Large intestine (tissue), 12 donors: ENCODE measurements around the gene UEVLD. TPM values are rescaled to one million over a fixed set of nuclear protein-coding genes. Genes with fewer than 3 reads are reported as not detected.

Experiments
- DNase-seq, 2 donors: peaks; one replicate each; pipeline versions ENCODE4 v3.0.0 to v3.0.0-alpha.2; 2013
- H3K27ac ChIP-seq: one replicate; pipeline ENCODE4 v1.5.1; 2013; ENCODE audit warnings: low read length
- H3K27me3 ChIP-seq: 2 replicates; pipeline ENCODE4 v1.6.1; 2013; ENCODE audit warnings: low read length; ENCODE audit not compliant: control insufficient read depth, insufficient read depth
- H3K36me3 ChIP-seq: 2 replicates; pipeline ENCODE4 v1.6.1; 2013; ENCODE audit warnings: low read length; ENCODE audit not compliant: control insufficient read depth, insufficient read depth
- H3K4me1 ChIP-seq: one replicate; pipeline ENCODE4 v1.6.1; 2013; ENCODE audit warnings: low read length; ENCODE audit not compliant: control insufficient read depth, insufficient read depth
- H3K4me3 ChIP-seq: one replicate; pipeline ENCODE4 v1.5.1; 2013; ENCODE audit warnings: low read length
- H3K9me3 ChIP-seq: one replicate; pipeline ENCODE4 v1.6.1; 2013; ENCODE audit warnings: mild to moderate bottlenecking, low read depth, low read length, moderate library complexity; ENCODE audit not compliant: control insufficient read depth
- WGBS: methylation state at CpG from one replicate; pipeline ENCODE4 v1.1.5; 2013; ENCODE audit warnings: low lambda C conversion rate; ENCODE audit not compliant: insufficient coverage; 5-methylcytosine and 5-hydroxymethylcytosine counted together
- long read RNA-seq, 11 donors: transcript quantifications; one replicate each; lab custom pipeline, GENCODE V29; 2026
- polyA plus RNA-seq: library from polyadenylated mRNA; unstranded; fragments of 120-200 nt; gene quantifications from one replicate; pipeline ENCODE4 v1.2.1, GENCODE V29; 2013

Gene UEVLD
- 19.5 TPM for polyA plus RNA-seq
- long read RNA-seq, donor 1, full-length matches to known transcripts: 6 of 6 reads
- long read RNA-seq, donor 1, partial matches to known transcripts: 0 of 6 reads
- long read RNA-seq, donor 1, other reads (novel, unspliced or antisense): 0 of 6 reads
- long read RNA-seq, donor 2, full-length matches to known transcripts: 3 of 3 reads
- long read RNA-seq, donor 2, partial matches to known transcripts: 0 of 3 reads
- long read RNA-seq, donor 2, other reads (novel, unspliced or antisense): 0 of 3 reads
- long read RNA-seq, donor 3: 0 reads
- long read RNA-seq, donor 4: 0 reads
- long read RNA-seq, donor 5, full-length matches to known transcripts: 1 of 1 reads
- long read RNA-seq, donor 5, partial matches to known transcripts: 0 of 1 reads
- long read RNA-seq, donor 5, other reads (novel, unspliced or antisense): 0 of 1 reads
- long read RNA-seq, donor 6, full-length matches to known transcripts: 5 of 5 reads
- long read RNA-seq, donor 6, partial matches to known transcripts: 0 of 5 reads
- long read RNA-seq, donor 6, other reads (novel, unspliced or antisense): 0 of 5 reads
- long read RNA-seq, donor 7, full-length matches to known transcripts: 1 of 1 reads
- long read RNA-seq, donor 7, partial matches to known transcripts: 0 of 1 reads
- long read RNA-seq, donor 7, other reads (novel, unspliced or antisense): 0 of 1 reads
- long read RNA-seq, donor 8, full-length matches to known transcripts: 5 of 5 reads
- long read RNA-seq, donor 8, partial matches to known transcripts: 0 of 5 reads
- long read RNA-seq, donor 8, other reads (novel, unspliced or antisense): 0 of 5 reads
- long read RNA-seq, donor 9, full-length matches to known transcripts: 3 of 3 reads
- long read RNA-seq, donor 9, partial matches to known transcripts: 0 of 3 reads
- long read RNA-seq, donor 9, other reads (novel, unspliced or antisense): 0 of 3 reads
- long read RNA-seq, donor 10, full-length matches to known transcripts: 6 of 6 reads
- long read RNA-seq, donor 10, partial matches to known transcripts: 0 of 6 reads
- long read RNA-seq, donor 10, other reads (novel, unspliced or antisense): 0 of 6 reads
- long read RNA-seq, donor 11, full-length matches to known transcripts: 8 of 8 reads
- long read RNA-seq, donor 11, partial matches to known transcripts: 0 of 8 reads
- long read RNA-seq, donor 11, other reads (novel, unspliced or antisense): 0 of 8 reads

DNA sequence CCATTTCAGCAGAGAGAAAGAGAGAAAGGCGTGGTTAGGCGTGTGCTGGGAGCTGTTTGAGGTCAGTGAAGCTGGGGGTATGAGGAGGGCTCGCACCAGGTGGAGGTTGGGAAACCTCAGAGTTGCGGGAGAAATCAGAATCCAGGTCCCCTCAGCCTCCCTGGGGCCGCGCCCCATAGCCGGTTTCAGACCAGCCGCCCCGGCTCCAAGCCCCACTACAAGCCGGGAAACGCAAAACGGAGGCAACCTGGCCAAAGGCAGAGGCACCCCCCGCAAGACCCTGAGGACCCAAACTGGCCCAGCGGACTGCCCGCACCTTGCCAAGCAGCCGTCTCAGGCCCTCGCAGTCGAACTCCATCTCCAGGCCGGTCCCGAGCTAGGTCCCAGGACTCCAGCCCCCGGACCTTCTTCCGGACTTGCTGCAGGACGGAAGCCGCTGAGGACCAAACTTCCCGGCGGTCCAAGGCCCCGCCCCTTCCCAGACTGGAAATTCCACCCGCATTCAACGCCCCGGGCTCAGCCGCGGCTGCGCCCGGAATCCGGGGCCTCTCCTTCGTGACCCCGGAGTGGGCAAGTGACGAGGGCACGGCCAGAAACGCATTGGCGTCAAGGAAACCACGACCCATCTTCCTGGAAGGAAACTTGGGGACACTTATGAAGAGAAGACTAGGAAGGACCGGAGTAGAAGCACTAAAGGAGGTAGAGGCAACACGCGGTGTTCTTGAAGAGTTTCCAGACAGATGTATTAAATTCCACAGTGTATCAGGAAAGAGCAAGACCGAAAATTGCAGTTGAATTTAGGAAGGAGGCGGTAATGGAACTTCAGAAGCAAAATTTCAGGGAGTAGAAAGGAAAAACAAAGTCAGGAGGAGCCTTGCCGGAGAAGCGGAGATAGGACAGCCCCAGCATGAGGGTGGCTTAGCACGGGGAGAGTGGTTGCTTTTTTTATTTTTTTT lies at the start of gene UEVLD:
UEVLD (minus strand) TSS at position 438 of the 956 bp plus-strand sequence; CDS start at position 358, 80 bp downstream.
- peaks cover 9% of the 10 kb centered on the region for H3K4me1 ChIP-seq
- H3K36me3 ChIP-seq: no peaks in the 10 kb centered on the region
- 0% methylated on average over 5 of the region's 50 CpGs for WGBS
- H3K9me3 ChIP-seq: no peaks in the 10 kb centered on the region
- DNase-seq: peak; percentile 85 to 93
- peak within 1 kb of the TSS; percentile 80 for H3K4me3 ChIP-seq
- H3K27ac ChIP-seq: peak within 1 kb of the TSS; percentile 48
- no peaks in the 10 kb centered on the region for H3K27me3 ChIP-seq

DNA sequence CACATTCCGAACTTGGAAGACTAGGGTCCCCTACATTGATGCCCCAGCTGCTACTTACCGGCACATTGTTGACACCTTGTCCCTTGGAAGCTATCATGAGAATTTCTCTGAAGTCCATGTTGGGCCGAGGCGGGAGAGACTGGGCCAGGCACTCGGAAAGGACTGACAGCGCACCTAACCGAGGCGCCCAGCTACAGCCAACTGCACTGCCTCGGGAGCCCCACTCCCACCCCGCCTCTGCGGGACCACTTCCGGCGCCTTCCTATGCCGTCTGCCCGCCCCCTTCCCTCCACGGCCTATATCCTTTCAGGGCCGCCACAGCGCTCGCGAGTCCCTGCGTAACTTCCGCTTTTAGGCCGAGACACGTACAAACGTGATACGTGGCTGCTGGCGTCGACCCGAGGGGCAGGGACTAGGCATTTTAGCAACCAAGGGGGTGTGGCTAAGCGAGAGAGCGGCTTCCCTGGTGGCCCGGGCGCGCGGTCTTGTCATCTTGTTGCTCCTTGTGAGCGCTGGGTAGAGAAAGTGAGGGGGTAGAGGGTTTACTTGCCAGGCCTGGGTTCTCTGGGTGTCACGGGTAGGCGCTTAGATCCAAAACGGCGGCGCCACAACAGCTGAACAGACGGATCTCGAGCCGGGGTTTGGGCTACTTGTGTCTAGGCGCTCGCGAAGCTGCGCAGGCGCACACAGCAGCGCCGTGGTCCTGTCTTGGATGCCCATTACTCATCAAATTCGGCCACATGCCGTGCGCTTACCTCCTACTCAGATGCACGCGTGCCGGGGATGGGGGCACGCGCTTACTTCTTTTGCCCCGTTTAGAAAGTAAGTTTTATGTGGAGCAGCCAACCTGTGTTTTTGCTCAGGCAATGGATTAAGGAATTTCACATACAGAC lies 45.9 kb upstream of the UEVLD start, which contains the start of gene SPTY2D1:
SPTY2D1 (minus strand) TSS at position 203 of the 893 bp plus-strand sequence; CDS start at position 118, 85 bp downstream.
- no peaks in the 10 kb centered on the region for H3K36me3 ChIP-seq
- H3K4me1 ChIP-seq: peaks cover 2% of the 10 kb centered on the region
- H3K4me3 ChIP-seq: peak within 1 kb of the TSS; percentile 83
- peaks cover 5% of the 10 kb centered on the region for H3K27me3 ChIP-seq
- DNase-seq: peak; percentile 99
- H3K9me3 ChIP-seq: no peaks in the 10 kb centered on the region
- no CpG with 5 or more reads among the region's 60 CpGs for WGBS
- peak within 1 kb of the TSS; percentile 96 for H3K27ac ChIP-seq

DNA sequence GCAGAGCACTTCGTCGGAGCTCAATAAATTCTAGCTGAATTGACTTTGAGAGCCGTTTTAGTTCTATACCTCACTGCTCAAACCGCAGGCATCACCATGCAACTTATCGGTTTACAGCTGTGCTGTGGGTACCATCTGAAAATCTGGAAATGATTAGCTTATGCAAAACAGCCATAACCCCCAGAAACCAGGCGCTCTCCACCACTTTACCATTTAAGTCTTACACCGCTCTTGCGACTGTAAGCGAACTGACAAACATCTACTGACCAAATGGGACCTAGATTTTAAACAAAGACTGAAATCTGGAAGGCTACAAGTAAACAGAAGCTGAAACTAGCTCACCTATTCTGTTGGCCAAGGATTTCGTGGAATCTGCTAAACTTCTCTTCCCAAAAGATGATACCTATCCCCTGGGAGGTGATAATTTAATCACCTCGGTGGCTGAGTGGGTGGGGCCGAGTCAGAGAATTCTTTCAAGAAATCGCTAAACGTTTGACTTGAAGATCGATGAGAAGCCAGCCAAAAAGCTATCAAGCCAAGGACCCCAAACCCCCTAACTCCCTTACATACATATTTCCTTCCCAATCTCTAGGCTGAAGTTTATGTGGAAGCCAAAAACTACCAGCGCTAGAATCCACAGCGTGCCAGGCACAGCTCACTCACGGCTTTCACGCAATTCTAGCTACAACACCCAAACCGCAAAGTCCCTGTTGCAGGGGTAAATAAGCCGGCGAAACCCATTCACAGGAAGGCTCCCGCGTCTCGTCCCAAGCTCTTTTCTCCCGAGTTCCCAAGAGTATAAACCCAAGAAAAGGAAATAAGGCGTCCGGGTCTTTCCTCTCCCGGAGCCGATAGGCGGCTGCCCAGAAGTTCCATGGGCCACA lies 45.0 kb upstream of the UEVLD start:
- H3K4me3 ChIP-seq: peak overlapping the region; percentile 83
- H3K27me3 ChIP-seq: peaks cover 2% of the 10 kb centered on the region
- peak in 1 of 2 donors; percentile 8 for DNase-seq
- peaks cover 1% of the 10 kb centered on the region for H3K36me3 ChIP-seq
- H3K4me1 ChIP-seq: peaks cover 2% of the 10 kb centered on the region
- H3K27ac ChIP-seq: peak overlapping the region; percentile 96
- no peaks in the 10 kb centered on the region for H3K9me3 ChIP-seq
- WGBS: no CpG with 5 or more reads among the region's 31 CpGs

DNA sequence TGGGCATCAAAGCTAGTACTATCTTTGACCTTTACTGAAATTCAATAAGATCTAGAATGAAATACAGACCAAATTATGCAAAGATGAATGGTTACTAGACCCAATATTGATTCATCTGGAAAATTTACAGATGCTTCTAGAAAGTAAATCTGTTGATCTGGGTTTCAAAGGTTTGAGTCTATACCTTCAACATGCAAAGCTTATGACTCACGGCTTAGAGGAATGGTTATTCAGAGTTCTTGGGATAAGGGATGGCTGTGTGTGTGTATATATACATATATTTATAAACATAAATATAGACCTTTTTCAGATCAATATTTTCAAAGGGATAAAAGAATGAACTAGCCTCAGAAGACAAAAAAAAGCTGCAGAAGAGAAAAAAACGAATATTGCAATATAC lies 44.3 kb upstream of the UEVLD start:
- Histone ChIP-seq H3K9me3 (no peaks in the 10 kb centered on the region), H3K27me3 (peaks cover 2% of the 10 kb centered on the region), H3K4me3 (peak overlapping the region; percentile 83), H3K27ac (no peak overlapping the region), H3K36me3 (peaks cover 2% of the 10 kb centered on the region), H3K4me1 (peaks cover 2% of the 10 kb centered on the region)
- 0% methylated on average over 1 of the region's 2 CpGs for WGBS
- no peak for DNase-seq

DNA sequence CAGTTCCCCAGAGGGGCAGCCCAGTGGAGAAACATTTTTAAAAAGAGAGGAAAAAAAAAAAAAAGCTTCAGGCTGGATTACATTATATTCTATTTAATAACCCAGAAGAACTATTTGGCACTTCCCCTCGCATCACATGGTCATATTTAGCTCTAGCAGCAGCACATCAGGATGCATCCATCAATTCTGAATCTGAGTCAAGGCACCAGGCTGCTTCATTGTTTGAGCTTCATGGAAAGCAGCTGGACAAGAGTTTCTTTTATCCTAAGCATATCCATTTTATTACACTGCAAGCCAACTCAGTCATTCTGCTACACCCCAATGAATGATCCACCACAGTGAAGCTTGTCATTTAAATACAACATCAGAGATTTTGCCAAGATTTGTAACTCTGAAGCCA lies 35.6 kb upstream of the UEVLD start:
- Histone ChIP-seq H3K36me3 (peaks cover 2% of the 10 kb centered on the region), H3K4me1 (no peaks in the 10 kb centered on the region), H3K27me3 (no peaks in the 10 kb centered on the region), H3K27ac (no peak overlapping the region), H3K4me3 (no peak overlapping the region), H3K9me3 (no peaks in the 10 kb centered on the region)
- WGBS: no CpG with 5 or more reads among the region's 1 CpG
- no peak for DNase-seq

DNA sequence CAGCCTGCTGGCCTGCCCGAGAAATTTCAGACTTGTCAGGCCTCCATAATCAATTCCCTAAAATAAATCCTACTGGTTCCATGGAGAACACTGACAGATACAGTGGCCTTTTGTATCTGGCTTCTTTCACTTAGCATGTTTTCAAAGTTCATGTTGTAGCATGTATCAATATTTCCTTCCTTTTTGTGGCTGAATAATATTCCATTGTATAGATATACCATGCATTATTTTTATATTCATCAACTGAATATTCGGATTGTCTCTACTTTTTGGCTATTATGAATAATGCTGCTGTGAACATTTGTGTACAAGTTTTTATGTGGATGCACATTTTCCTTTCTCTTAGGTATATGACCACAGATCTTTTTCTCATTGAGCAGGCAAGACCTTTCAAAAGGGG lies 35.2 kb upstream of the UEVLD start:
- Histone ChIP-seq H3K27me3 (no peaks in the 10 kb centered on the region), H3K4me1 (no peaks in the 10 kb centered on the region), H3K36me3 (peaks cover 2% of the 10 kb centered on the region), H3K27ac (no peak overlapping the region), H3K4me3 (no peak overlapping the region), H3K9me3 (no peaks in the 10 kb centered on the region)
- no peak for DNase-seq
- WGBS: 100% methylated on average over 1 of the region's 2 CpGs

DNA sequence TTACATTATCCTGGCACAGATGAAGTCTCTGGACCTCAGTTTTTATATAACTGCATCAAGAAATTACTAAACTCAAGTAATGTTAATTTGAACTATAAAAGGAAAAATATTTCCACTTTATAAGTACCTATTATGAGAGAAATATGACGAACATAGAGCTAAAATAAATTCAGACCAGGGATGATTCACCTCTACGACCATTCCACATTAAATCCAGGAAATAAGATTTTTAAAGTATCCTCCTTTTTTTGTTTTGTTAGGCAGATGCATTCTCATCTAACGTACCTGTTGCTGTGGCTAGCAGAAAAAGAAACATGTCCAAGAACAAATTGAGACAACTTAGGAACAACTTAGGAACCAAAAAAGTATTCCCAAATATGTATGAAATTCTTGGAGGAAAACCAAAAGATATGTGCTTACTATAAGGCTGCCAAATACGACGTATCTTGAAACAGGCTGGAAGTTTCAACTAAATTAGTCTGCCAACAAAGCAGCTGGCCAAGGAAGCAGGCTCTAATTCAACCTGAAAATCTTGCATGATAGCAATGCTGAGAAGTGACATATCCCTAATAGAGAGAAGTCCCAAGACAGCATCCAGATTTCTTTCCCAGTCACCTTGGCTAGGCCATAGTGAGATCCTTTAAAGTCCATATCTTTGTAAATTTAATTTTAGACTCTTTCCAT lies 29.9 kb upstream of the UEVLD start:
- H3K36me3 ChIP-seq: peaks cover 24% of the 10 kb centered on the region
- DNase-seq: no peak
- H3K27ac ChIP-seq: no peak overlapping the region
- H3K4me1 ChIP-seq: no peaks in the 10 kb centered on the region
- 66% methylated on average over 3 of the region's 5 CpGs for WGBS
- H3K4me3 ChIP-seq: no peak overlapping the region
- H3K27me3 ChIP-seq: no peaks in the 10 kb centered on the region
- no peaks in the 10 kb centered on the region for H3K9me3 ChIP-seq
